Neural cell (in vitro differentiated cells): ENCODE results near the gene TRPM3.

Experiments used
- CTCF ChIP-seq: fragments of 450-650 bp; IDR thresholded peaks from 2 replicates; pipeline ENCODE4 v1.5.1; 2014; ENCODE audit warnings: antibody characterized with exemption, mild to moderate bottlenecking, moderate library complexity; ENCODE audit not compliant: poor library complexity, severe bottlenecking
- EZH2 ChIP-seq: fragments of 200-600, 300-800 bp; shearing (Covaris generic), sonication (generic); IDR thresholded peaks from 2 replicates; pipeline ENCODE4 v1.6.1; 2014; ENCODE audit warnings: antibody characterized with exemption, low read length, borderline replicate concordance, mild to moderate bottlenecking; ENCODE audit not compliant: insufficient read depth, poor library complexity, severe bottlenecking
- RAD21 ChIP-seq: fragments of 450-650 bp; conservative IDR thresholded peaks from 2 replicates; pipeline ENCODE4 v1.6.1; 2014; ENCODE audit warnings: antibody characterized with exemption, mild to moderate bottlenecking, moderate library complexity

- TF ChIP-seq CTCF (no peak), EZH2 (no peak), RAD21 (no peak)
These were observed 12.5 kb downstream of the TRPM3 start for GRCh38 chr9:71108937-71109336.
